Astrocyte (in vitro differentiated cells and primary cell): ENCODE results near the gene PRSS16. TPM values are rescaled to one million over a fixed set of nuclear protein-coding genes. Genes with fewer than 3 reads are reported as not detected.

ENCODE experiments used
- DNase-seq: peaks from one replicate; pipeline ENCODE4 v3.0.0-alpha.2; 2010; ENCODE audit warnings: low read depth
- FAIRE-seq: peaks from 2 replicates; lab custom pipeline; 2011; peaks lifted over from hg19 to GRCh38; lab: Jason Lieb, UNC
- H2AFZ ChIP-seq: 2 replicates; pipeline ENCODE4 v1.6.0; 2012; ENCODE audit warnings: low read depth, low read length, inconsistent platforms
- H3K27ac ChIP-seq: 2 replicates; pipeline ENCODE4 v1.5.1; 2011; ENCODE audit warnings: low read depth, low read length, inconsistent platforms
- H3K27me3 ChIP-seq: 2 replicates; pipeline ENCODE4 v1.6.0; 2011; ENCODE audit warnings: low read length, inconsistent platforms; ENCODE audit not compliant: insufficient read depth
- H3K36me3 ChIP-seq: 2 replicates; pipeline ENCODE4 v1.5.1; 2011; ENCODE audit warnings: low read length, inconsistent platforms; ENCODE audit not compliant: insufficient read depth
- H3K4me1 ChIP-seq: 2 replicates; pipeline ENCODE4 v1.5.1; 2011; ENCODE audit warnings: low read length, inconsistent platforms; ENCODE audit not compliant: insufficient read depth
- H3K4me2 ChIP-seq: 2 replicates; pipeline ENCODE4 v1.6.0; 2012; ENCODE audit warnings: low read length, inconsistent platforms
- H3K4me3 ChIP-seq: 2 replicates; pipeline ENCODE4 v1.5.1; 2011; ENCODE audit warnings: low read depth, mild to moderate bottlenecking, low read length, inconsistent platforms; ENCODE audit not compliant: insufficient read depth
- H3K79me2 ChIP-seq: 2 replicates; pipeline ENCODE4 v1.6.0; 2012; ENCODE audit warnings: mild to moderate bottlenecking, low read length, inconsistent platforms; ENCODE audit not compliant: insufficient read depth
- H3K9ac ChIP-seq: 2 replicates; pipeline ENCODE4 v1.6.0; 2012; ENCODE audit warnings: mild to moderate bottlenecking, low read length, inconsistent platforms
- H3K9me3 ChIP-seq: 2 replicates; pipeline ENCODE4 v1.5.1; 2012; ENCODE audit warnings: low read depth, mild to moderate bottlenecking, low read length, inconsistent platforms; ENCODE audit not compliant: insufficient read depth
- H4K20me1 ChIP-seq: 2 replicates; pipeline ENCODE4 v1.6.0; 2012; ENCODE audit warnings: low read length, inconsistent platforms; ENCODE audit not compliant: insufficient read depth
- H3K27ac Mint-ChIP-seq: one replicate; pipeline ENCODE4 v1.8.0; 2021; ENCODE audit warnings: mild to moderate bottlenecking, mixed read lengths; ENCODE audit not compliant: unreplicated experiment
- H3K27me3 Mint-ChIP-seq: one replicate; pipeline ENCODE4 v1.8.0; 2021; ENCODE audit warnings: low read depth, mixed read lengths; ENCODE audit not compliant: unreplicated experiment
- H3K36me3 Mint-ChIP-seq: one replicate; pipeline ENCODE4 v1.8.0; 2021; ENCODE audit warnings: low read depth, mixed read lengths; ENCODE audit not compliant: unreplicated experiment
- H3K4me1 Mint-ChIP-seq: one replicate; pipeline ENCODE4 v1.8.0; 2021; ENCODE audit warnings: low read depth, mixed read lengths; ENCODE audit not compliant: unreplicated experiment
- H3K4me3 Mint-ChIP-seq: one replicate; pipeline ENCODE4 v1.8.0; 2021; ENCODE audit warnings: mild to moderate bottlenecking, moderate library complexity, mixed read lengths; ENCODE audit not compliant: unreplicated experiment
- H3K9me3 Mint-ChIP-seq: one replicate; pipeline ENCODE4 v1.8.0; 2021; ENCODE audit warnings: mild to moderate bottlenecking, mixed read lengths; ENCODE audit not compliant: unreplicated experiment
- CTCF ChIP-seq: IDR thresholded peaks from 2 replicates; pipeline ENCODE4 v1.5.1; 2011; ENCODE audit warnings: low read depth, mild to moderate bottlenecking, inconsistent platforms, low read length, moderate library complexity; ENCODE audit not compliant: insufficient read depth
- EZH2 ChIP-seq: IDR thresholded peaks from 2 replicates; pipeline ENCODE4 v1.6.1; 2012; ENCODE audit warnings: mild to moderate bottlenecking, low read length, inconsistent platforms; ENCODE audit not compliant: insufficient read depth
- total RNA-seq: library from RNA; stranded (reverse); gene quantifications from 2 replicates; pipeline ENCODE4 v1.2.1, GENCODE V29; 2021

PRSS16 gene
- total RNA-seq, 1 donor from 2014 or later, result 2.3 TPM

GRCh38 chr6:27250277-27251111, 3.0 kb downstream of the PRSS16 start:
- no peak overlapping the region for H3K27ac Mint-ChIP-seq
- no peak overlapping the region for H3K27ac ChIP-seq
- H3K36me3 ChIP-seq, result no peaks in the 10 kb centered on the region
- H3K36me3 Mint-ChIP-seq, result no peaks in the 10 kb centered on the region
- peaks cover 2% of the 10 kb centered on the region for H3K9me3 Mint-ChIP-seq
- peaks cover 32% of the 10 kb centered on the region for H3K27me3 Mint-ChIP-seq
- DNase-seq (no peak), FAIRE-seq (no peak)
- no peaks in the 10 kb centered on the region for H3K9me3 ChIP-seq
- peak overlapping the region; percentile 29 for H3K4me3 ChIP-seq
- H3K79me2 ChIP-seq, result no peaks in the 10 kb centered on the region
- H3K9ac ChIP-seq, result no peak overlapping the region
- no peak for TF ChIP-seq CTCF
- TF ChIP-seq EZH2, result peak; percentile 33
- H2AFZ ChIP-seq, result peak overlapping the region; percentile 54
- H3K27me3 ChIP-seq, result peaks cover 25% of the 10 kb centered on the region
- peak overlapping the region; percentile 79 for H3K4me2 ChIP-seq
- H3K4me1 Mint-ChIP-seq, result no peaks in the 10 kb centered on the region
- peak overlapping the region; percentile 89 for H3K4me3 Mint-ChIP-seq
- no peaks in the 10 kb centered on the region for H4K20me1 ChIP-seq
- H3K4me1 ChIP-seq, result no peaks in the 10 kb centered on the region

- Histone ChIP-seq H3K36me3 (no peaks in the 10 kb centered on the region), H3K4me3 (peak overlapping the region; percentile 29), H4K20me1 (no peaks in the 10 kb centered on the region), H3K9me3 (no peaks in the 10 kb centered on the region), H3K79me2 (no peaks in the 10 kb centered on the region), H3K4me1 (no peaks in the 10 kb centered on the region), H3K27ac (no peak overlapping the region), H3K9ac (no peak overlapping the region), H3K27me3 (peaks cover 27% of the 10 kb centered on the region), H2AFZ (peak overlapping the region; percentile 54), H3K4me2 (peak overlapping the region; percentile 79)
- peaks cover 2% of the 10 kb centered on the region for H3K9me3 Mint-ChIP-seq
- TF ChIP-seq EZH2 (peak; percentile 70), CTCF (no peak)
- no peaks in the 10 kb centered on the region for H3K36me3 Mint-ChIP-seq
- H3K4me3 Mint-ChIP-seq, result peak overlapping the region; percentile 89
- peaks cover 36% of the 10 kb centered on the region for H3K27me3 Mint-ChIP-seq
- FAIRE-seq (no peak), DNase-seq (no peak)
- no peaks in the 10 kb centered on the region for H3K4me1 Mint-ChIP-seq
- H3K27ac Mint-ChIP-seq, result no peak overlapping the region
These were observed 3.7 kb downstream of the PRSS16 start for GRCh38 chr6:27251112-27251605.
